Fibroblast of gingiva (primary cell): ENCODE results near the gene PREX1.

ENCODE experiments used
- DNase-seq: peaks from one replicate; pipeline ENCODE4 v3.0.0-alpha.2; 2011; ENCODE audit warnings: low read depth

The PREX1 gene

DNA sequence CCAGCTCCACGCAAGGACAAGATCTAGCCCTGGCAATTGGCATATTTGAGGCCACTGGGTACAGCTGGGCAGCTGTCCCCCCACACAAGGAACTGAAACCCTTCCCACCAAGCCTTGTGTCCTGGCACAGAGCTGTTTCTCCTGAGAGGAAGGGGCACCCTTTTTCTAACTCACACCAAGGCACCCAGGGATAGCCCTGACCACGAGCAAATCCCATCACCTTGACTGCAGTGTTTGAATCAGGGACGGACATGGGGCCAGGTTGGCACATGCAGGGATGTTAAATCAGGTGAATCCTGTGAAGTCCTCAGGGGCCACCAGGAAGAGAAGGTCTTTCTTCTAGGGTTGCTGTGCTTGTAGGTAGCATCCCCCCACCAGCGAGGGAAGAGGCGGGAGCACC, 246.6 kb downstream of the PREX1 start:
- no peak for DNase-seq

- DNase-seq = no peak
Observed at GRCh38 chr20:48578397-48579098, 249.3 kb downstream of the PREX1 start.

DNA sequence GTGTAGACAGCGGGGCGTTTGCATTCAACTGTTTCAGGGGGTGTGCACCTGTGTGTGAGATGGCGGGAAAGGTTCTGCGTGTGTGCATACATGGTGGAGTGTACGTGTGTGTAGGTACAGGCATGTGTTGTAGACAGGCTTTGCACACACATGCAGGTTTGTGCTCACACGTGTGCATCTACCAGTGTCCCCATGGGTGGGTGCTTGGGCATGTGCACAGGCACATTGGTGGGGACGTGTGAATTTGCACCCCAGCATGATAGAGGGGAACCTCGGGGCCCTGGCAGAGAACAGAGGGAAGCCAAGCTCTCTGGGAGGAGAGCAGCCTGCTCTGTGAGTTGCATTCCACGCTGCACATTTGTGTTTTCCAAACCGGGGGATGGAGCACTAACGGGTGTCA, 250.2 kb downstream of the PREX1 start:
- DNase-seq = no peak

GRCh38 chr20:48574383-48574782, 253.4 kb downstream of the PREX1 start:
- no peak for DNase-seq
